Measurements from ENCODE around the gene RAB31.
"Not testable (repeated sequence)": the region's sequence is repeated elsewhere in the genome, so short reads cannot be mapped to it uniquely, and the experiment has no call there.

DNA sequence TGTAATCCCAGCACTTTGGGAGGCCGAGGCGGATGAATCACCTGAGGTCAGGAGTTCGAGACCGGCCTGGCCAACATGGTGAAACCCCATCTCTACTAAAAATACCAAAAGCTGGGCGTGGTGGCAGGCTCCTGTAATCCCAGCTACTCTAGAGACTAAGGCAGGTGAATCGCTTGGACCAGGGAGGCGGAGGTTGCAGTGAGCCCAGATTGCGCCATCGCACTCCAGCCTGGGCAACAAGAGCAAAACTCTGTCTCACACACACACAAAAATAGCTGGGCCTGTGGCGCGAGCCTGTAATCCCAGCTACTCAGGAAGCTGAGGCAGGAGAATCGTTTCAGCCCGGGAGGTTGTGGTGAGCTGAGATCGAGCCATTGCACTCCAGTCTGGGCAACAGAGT lies 194.2 kb downstream of the RAB31 start:
- TF ChIP-seq, protein P1, sequence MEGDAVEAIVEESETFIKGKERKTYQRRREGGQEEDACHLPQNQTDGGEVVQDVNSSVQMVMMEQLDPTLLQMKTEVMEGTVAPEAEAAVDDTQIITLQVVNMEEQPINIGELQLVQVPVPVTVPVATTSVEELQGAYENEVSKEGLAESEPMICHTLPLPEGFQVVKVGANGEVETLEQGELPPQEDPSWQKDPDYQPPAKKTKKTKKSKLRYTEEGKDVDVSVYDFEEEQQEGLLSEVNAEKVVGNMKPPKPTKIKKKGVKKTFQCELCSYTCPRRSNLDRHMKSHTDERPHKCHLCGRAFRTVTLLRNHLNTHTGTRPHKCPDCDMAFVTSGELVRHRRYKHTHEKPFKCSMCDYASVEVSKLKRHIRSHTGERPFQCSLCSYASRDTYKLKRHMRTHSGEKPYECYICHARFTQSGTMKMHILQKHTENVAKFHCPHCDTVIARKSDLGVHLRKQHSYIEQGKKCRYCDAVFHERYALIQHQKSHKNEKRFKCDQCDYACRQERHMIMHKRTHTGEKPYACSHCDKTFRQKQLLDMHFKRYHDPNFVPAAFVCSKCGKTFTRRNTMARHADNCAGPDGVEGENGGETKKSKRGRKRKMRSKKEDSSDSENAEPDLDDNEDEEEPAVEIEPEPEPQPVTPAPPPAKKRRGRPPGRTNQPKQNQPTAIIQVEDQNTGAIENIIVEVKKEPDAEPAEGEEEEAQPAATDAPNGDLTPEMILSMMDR (IDR thresholded peaks at IDR 0.05): not testable (repeated sequence)
- not testable (repeated sequence) for TF ChIP-seq EP300, POLR2AphosphoS5 (IDR thresholded peaks at IDR 0.05)
